ENCODE results near the gene LRP1B.

GRCh38 chr2:140589273-140589672, 1541.5 kb downstream of the LRP1B start:
- TF ChIP-seq, protein P1, sequence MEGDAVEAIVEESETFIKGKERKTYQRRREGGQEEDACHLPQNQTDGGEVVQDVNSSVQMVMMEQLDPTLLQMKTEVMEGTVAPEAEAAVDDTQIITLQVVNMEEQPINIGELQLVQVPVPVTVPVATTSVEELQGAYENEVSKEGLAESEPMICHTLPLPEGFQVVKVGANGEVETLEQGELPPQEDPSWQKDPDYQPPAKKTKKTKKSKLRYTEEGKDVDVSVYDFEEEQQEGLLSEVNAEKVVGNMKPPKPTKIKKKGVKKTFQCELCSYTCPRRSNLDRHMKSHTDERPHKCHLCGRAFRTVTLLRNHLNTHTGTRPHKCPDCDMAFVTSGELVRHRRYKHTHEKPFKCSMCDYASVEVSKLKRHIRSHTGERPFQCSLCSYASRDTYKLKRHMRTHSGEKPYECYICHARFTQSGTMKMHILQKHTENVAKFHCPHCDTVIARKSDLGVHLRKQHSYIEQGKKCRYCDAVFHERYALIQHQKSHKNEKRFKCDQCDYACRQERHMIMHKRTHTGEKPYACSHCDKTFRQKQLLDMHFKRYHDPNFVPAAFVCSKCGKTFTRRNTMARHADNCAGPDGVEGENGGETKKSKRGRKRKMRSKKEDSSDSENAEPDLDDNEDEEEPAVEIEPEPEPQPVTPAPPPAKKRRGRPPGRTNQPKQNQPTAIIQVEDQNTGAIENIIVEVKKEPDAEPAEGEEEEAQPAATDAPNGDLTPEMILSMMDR (IDR thresholded peaks at IDR 0.05; ENCODE audit: low read depth, low read length, missing input control) = no peak
- TF ChIP-seq RAD21 (IDR thresholded peaks at IDR 0.05) (no peak), YY1 (IDR thresholded peaks at IDR 0.05) (no peak), MAX (IDR thresholded peaks at IDR 0.05) (no peak), REST (IDR thresholded peaks at IDR 0.05) (no peak), TAF1 (conservative IDR thresholded peaks at IDR 0.05) (no peak), GABPA (IDR thresholded peaks at IDR 0.05 in 1 of 2, conservative IDR thresholded peaks at IDR 0.05 in 1 of 2) (no peak), HNF4A (conservative IDR thresholded peaks at IDR 0.05) (no peak)
